OCI-LY1 (cell line): ENCODE data around the gene PHETA2.
"Not testable (repeated sequence)": the region's sequence is repeated elsewhere in the genome, so short reads cannot be mapped to it uniquely, and the experiment has no call there.

Source experiments
- H2AFZ ChIP-seq: fragments of 200-600 bp; sonication (generic), shearing (Covaris generic); 2 replicates; pipeline ENCODE4 v1.6.0; 2014; ENCODE audit warnings: antibody characterized with exemption, mild to moderate bottlenecking, low read length
- H3F3A ChIP-seq: fragments of 200-600 bp; sonication (generic), shearing (Covaris generic); 2 replicates; pipeline ENCODE4 v1.6.0; 2014; ENCODE audit warnings: mild to moderate bottlenecking, antibody characterized with exemption, low read length, moderate library complexity; ENCODE audit not compliant: insufficient read depth
- H3K27ac ChIP-seq: fragments of 200-600 bp; sonication (generic); 2 replicates; pipeline ENCODE4 v1.5.1; 2014; ENCODE audit warnings: low read length, mixed run types, mild to moderate bottlenecking, low read depth; ENCODE audit not compliant: poor library complexity, severe bottlenecking
- H3K27me3 ChIP-seq: fragments of 200-600 bp; sonication (generic); 2 replicates; pipeline ENCODE4 v1.6.0; 2014; ENCODE audit warnings: antibody characterized with exemption, mild to moderate bottlenecking, low read length, moderate library complexity; ENCODE audit not compliant: insufficient read depth
- H3K36me3 ChIP-seq: fragments of 200-600 bp; sonication (generic); 2 replicates; pipeline ENCODE4 v1.6.1; 2014; ENCODE audit warnings: mild to moderate bottlenecking, antibody characterized with exemption, low read length, moderate library complexity, mixed read lengths; ENCODE audit not compliant: insufficient read depth
- H3K4me1 ChIP-seq: fragments of 200-600 bp; sonication (generic); 2 replicates; pipeline ENCODE4 v1.5.1; 2014; ENCODE audit warnings: mild to moderate bottlenecking, low read length, moderate library complexity; ENCODE audit not compliant: insufficient read depth, severe bottlenecking
- H3K4me2 ChIP-seq: fragments of 200-600 bp; sonication (generic), shearing (Covaris generic); 2 replicates; pipeline ENCODE4 v1.6.1; 2014; ENCODE audit warnings: low read length
- H3K4me3 ChIP-seq: fragments of 200-600 bp; sonication (generic); 2 replicates; pipeline ENCODE4 v1.5.1; 2014; ENCODE audit warnings: low read length, low read depth, mild to moderate bottlenecking, mixed read lengths; ENCODE audit not compliant: poor library complexity, severe bottlenecking
- H3K79me2 ChIP-seq: fragments of 200-600 bp; shearing (Covaris generic); 2 replicates; pipeline ENCODE4 v1.6.1; 2016; ENCODE audit warnings: mixed run types, low read length, mixed read lengths; ENCODE audit not compliant: insufficient read depth
- H3K9ac ChIP-seq: fragments of 200-600 bp; sonication (generic), shearing (Covaris generic); 2 replicates; pipeline ENCODE4 v1.6.1; 2014; ENCODE audit warnings: mild to moderate bottlenecking, low read length, mixed read lengths
- H3K9me2 ChIP-seq: fragments of 200-600 bp; sonication (generic), shearing (Covaris generic); 2 replicates; pipeline ENCODE4 v1.6.1; 2014; ENCODE audit warnings: low read depth, mild to moderate bottlenecking, low read length, mixed read lengths
- H3K9me3 ChIP-seq: fragments of 200-600 bp; shearing (Covaris generic); 2 replicates; pipeline ENCODE4 v1.6.1; 2014; ENCODE audit warnings: low read length, mixed read lengths
- H4K20me1 ChIP-seq: fragments of 200-600 bp; sonication (generic), shearing (Covaris generic); 2 replicates; pipeline ENCODE4 v1.6.0; 2016; ENCODE audit warnings: mild to moderate bottlenecking, low read length; ENCODE audit not compliant: insufficient read depth
- CTCF ChIP-seq: fragments of 200-600 bp; sonication (generic), shearing (Covaris generic); IDR thresholded peaks from 2 replicates; pipeline ENCODE4 v1.5.1; 2017; ENCODE audit warnings: mild to moderate bottlenecking, antibody characterized with exemption, low read length, moderate library complexity, mixed read lengths
- EZH2 ChIP-seq: fragments of 200-600 bp; sonication (generic), shearing (Covaris generic); IDR thresholded peaks from 2 replicates; pipeline ENCODE4 v1.8.0; 2017; ENCODE audit warnings: borderline replicate concordance, mixed run types, mild to moderate bottlenecking, antibody characterized with exemption, low read length, moderate library complexity, mixed read lengths

Gene PHETA2

DNA sequence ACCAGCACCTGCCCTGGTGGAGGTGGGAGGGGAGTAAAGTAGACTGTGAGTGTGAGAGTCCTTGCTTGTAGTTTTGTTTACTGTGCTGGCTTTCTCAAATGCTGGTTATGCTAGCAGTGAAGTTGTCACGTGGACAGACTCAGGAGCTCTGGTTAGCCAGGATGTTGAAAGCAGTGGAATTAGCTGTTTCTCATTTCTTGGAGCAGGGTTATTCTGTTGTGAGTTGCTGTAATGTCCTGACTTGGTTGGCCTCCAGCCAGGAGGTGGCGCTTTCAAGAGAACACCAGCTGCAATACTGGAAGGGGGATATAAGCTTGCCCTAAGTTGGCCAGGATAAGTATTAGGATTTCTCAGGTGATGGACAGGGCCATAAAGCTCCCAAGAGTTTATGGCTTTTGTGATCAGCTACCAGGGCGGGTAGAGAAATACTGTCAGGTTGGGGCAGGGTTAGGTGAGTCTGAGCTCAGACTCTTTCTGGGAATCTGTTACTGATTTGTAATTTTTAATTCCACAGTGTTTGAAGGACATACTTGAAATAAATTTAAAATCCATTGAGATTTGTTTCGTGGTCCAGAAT lies 42.9 kb downstream of the PHETA2 start:
- no peak overlapping the region for H2AFZ ChIP-seq
- H3K4me1 ChIP-seq = peaks cover 17% of the 10 kb centered on the region
- H4K20me1 ChIP-seq = no peaks in the 10 kb centered on the region
- H3K4me3 ChIP-seq = no peak overlapping the region
- no peak overlapping the region for H3K4me2 ChIP-seq
- no peaks in the 10 kb centered on the region for H3K9me2 ChIP-seq
- TF ChIP-seq EZH2 = no peak
- peak; percentile 44 for TF ChIP-seq CTCF
- no peak overlapping the region for H3K9ac ChIP-seq
- H3K36me3 ChIP-seq = no peaks in the 10 kb centered on the region; the same call in 1 of the 2 replicates
- no peaks in the 10 kb centered on the region for H3K27me3 ChIP-seq
- H3K27ac ChIP-seq = no peak overlapping the region
- no peaks in the 10 kb centered on the region for H3F3A ChIP-seq
- peaks cover 7% of the 10 kb centered on the region; the same call in 1 of the 2 replicates for H3K9me3 ChIP-seq
- no peaks in the 10 kb centered on the region for H3K79me2 ChIP-seq

GRCh38 chr22:42120231-42121021 lies 46.4 kb downstream of the PHETA2 start:
- not testable (repeated sequence) for H2AFZ ChIP-seq, H3K79me2 ChIP-seq, H3K36me3 ChIP-seq, H3K9me3 ChIP-seq, H3F3A ChIP-seq, H3K27me3 ChIP-seq, H3K9me2 ChIP-seq, H4K20me1 ChIP-seq, H3K9ac ChIP-seq, H3K4me3 ChIP-seq, H3K27ac ChIP-seq
- peak overlapping the region; percentile 18; the same call in 1 of the 2 replicates for H3K4me2 ChIP-seq
- H3K4me1 ChIP-seq = peaks cover 17% of the 10 kb centered on the region

DNA sequence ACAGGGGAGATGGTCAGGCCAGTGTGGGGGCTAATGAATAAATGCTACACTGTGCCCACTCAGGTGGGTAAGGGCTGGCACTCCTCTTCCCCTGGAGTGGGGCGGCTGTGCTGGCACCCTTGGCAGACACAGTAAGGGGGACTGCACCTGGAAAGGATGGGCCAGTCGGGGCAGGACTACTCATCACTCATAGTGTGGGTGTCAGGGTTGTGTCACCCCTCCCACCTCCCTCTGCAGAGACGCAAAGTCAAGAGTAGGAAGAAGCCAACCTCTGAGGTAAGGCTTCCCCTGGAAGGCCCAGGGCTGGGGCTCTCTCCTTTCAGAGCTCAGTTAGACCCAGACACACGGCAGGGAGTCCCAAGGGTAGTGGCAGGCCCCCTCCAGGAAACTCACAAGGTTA lies 49.5 kb downstream of the PHETA2 start:
- H3K79me2 ChIP-seq, H4K20me1 ChIP-seq, H3F3A ChIP-seq, H3K4me3 ChIP-seq, H3K9me2 ChIP-seq, H3K9ac ChIP-seq, H3K27ac ChIP-seq, H2AFZ ChIP-seq, H3K9me3 ChIP-seq, H3K4me2 ChIP-seq, H3K36me3 ChIP-seq, H3K27me3 ChIP-seq: not testable (repeated sequence)
- peaks cover 17% of the 10 kb centered on the region for H3K4me1 ChIP-seq

- TF ChIP-seq EZH2 = no peak
- TF ChIP-seq CTCF = no peak
- H3K4me3 ChIP-seq = no peak overlapping the region
- H3K9me3 ChIP-seq = no peaks in the 10 kb centered on the region
Measured at GRCh38 chr22:42127606-42128005, 53.6 kb downstream of the PHETA2 start.

DNA sequence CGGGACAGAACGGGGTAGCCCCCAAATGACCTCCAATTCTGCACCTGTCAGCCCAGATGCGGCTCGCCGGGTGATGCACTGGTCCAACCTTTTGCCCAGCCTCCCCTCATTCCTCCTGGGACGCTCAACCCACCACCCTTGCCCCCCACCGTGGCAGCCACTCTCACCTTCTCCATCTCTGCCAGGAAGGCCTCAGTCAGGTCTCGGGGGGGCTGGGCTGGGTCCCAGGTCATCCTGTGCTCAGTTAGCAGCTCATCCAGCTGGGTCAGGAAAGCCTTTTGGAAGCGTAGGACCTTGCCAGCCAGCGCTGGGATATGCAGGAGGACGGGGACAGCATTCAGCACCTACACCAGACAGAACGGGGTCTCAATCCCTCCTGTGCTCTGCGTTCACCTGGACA lies 54.0 kb downstream of the PHETA2 start:
- not testable (repeated sequence) for H3K27ac ChIP-seq, H3K4me3 ChIP-seq, H4K20me1 ChIP-seq, H3K9ac ChIP-seq, H3K9me3 ChIP-seq, H3K79me2 ChIP-seq, H3K27me3 ChIP-seq, H3K4me1 ChIP-seq, H2AFZ ChIP-seq, H3F3A ChIP-seq, H3K4me2 ChIP-seq, H3K9me2 ChIP-seq, H3K36me3 ChIP-seq

More at GRCh38 chr22:42127606-42128005, 53.6 kb downstream of the PHETA2 start:
- no peak overlapping the region for H2AFZ ChIP-seq
- H3K79me2 ChIP-seq = no peaks in the 10 kb centered on the region
- no peaks in the 10 kb centered on the region for H3F3A ChIP-seq
- no peaks in the 10 kb centered on the region for H3K4me1 ChIP-seq
- H3K4me2 ChIP-seq = no peak overlapping the region
- 0 out of 2 replicates have a peak, but pooled peaks cover 4% of the 10 kb centered on the region for H3K27me3 ChIP-seq
- H4K20me1 ChIP-seq = no peaks in the 10 kb centered on the region
- no peak overlapping the region for H3K27ac ChIP-seq
- H3K36me3 ChIP-seq = no peaks in the 10 kb centered on the region
- no peak overlapping the region for H3K9ac ChIP-seq
- no peaks in the 10 kb centered on the region for H3K9me2 ChIP-seq
